LNCAP (cell line): ENCODE measurements around the gene MRPS15.

Source experiments
- CTCF ChIP-seq: fragments of 450-650 bp; IDR thresholded peaks from 2 replicates; pipeline ENCODE4 v1.5.1; 2017; ENCODE audit warnings: mild to moderate bottlenecking

MRPS15 gene

GRCh38 chr1:36467027-36467410 is 2.8 kb upstream of the MRPS15 start:
- TF ChIP-seq CTCF = no peak

- no peak for TF ChIP-seq CTCF
Measured at GRCh38 chr1:36466370-36467026, 2.3 kb upstream of the MRPS15 start.

- no peak for TF ChIP-seq CTCF
Measured at GRCh38 chr1:36465731-36466369, 1.7 kb upstream of the MRPS15 start.

- TF ChIP-seq CTCF = no peak
Measured at GRCh38 chr1:36464605-36465393, 615 bp upstream of the MRPS15 start.

- TF ChIP-seq CTCF = no peak
Measured at GRCh38 chr1:36463463-36463802, 751 bp downstream of the MRPS15 start.

GRCh38 chr1:36458910-36459309 is 5.3 kb downstream of the MRPS15 start:
- no peak for TF ChIP-seq CTCF

GRCh38 chr1:36457691-36458090 is 6.5 kb downstream of the MRPS15 start:
- TF ChIP-seq CTCF = no peak
